GM12873 (cell line): Measurements from ENCODE around the gene C1orf50.

ENCODE experiments used
- TF ChIP-seq, protein P1 (sequence below): IDR thresholded peaks from 2 replicates; pipeline ENCODE4 v1.5.1; 2012; ENCODE audit warnings: low read depth, mild to moderate bottlenecking, moderate library complexity, low read length, control low read depth; ENCODE audit not compliant: insufficient read depth; ENCODE audit errors: missing control alignments

Gene C1orf50

DNA sequence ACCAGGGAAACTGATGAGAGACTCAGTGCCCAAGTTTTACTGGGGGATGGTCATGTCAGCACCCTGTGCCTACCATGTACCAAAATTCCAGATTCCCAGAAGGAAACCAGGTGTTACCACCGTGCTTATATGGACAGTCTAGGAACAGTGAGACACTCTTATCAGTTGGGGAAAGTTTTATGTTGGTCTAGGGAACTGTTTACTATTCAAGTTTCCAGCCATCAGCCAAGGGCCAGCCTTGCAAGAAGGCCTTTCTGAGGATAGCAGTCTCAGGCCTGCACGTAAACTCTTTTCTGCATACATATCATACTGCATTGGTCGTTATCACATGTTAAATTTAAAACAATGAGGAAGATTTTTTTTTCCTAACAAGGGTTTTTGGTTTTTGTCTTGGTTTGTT, 30.4 kb downstream of the C1orf50 start:
- TF ChIP-seq, protein P1, sequence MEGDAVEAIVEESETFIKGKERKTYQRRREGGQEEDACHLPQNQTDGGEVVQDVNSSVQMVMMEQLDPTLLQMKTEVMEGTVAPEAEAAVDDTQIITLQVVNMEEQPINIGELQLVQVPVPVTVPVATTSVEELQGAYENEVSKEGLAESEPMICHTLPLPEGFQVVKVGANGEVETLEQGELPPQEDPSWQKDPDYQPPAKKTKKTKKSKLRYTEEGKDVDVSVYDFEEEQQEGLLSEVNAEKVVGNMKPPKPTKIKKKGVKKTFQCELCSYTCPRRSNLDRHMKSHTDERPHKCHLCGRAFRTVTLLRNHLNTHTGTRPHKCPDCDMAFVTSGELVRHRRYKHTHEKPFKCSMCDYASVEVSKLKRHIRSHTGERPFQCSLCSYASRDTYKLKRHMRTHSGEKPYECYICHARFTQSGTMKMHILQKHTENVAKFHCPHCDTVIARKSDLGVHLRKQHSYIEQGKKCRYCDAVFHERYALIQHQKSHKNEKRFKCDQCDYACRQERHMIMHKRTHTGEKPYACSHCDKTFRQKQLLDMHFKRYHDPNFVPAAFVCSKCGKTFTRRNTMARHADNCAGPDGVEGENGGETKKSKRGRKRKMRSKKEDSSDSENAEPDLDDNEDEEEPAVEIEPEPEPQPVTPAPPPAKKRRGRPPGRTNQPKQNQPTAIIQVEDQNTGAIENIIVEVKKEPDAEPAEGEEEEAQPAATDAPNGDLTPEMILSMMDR: no peak

DNA sequence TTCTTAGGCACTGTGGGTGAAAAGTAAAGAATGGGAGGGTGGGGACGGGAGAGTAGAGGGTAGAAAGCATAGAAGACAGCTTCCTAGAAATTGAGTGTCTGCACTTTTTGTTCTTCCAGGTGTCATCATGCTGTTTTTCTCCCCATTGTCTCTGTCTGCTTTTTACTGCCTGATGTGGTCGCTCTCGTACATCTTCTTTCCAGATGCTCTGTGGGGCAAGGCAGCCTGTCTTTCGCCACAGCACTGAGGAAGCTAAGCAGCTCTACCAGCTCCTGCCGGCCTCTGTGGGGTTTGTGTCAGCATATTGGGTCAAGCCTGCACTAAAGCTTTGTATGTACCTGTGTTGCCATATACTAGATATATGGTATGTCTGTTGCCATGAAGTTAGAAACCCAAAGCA, 30.9 kb downstream of the C1orf50 start:
- TF ChIP-seq, protein P1: no peak

DNA sequence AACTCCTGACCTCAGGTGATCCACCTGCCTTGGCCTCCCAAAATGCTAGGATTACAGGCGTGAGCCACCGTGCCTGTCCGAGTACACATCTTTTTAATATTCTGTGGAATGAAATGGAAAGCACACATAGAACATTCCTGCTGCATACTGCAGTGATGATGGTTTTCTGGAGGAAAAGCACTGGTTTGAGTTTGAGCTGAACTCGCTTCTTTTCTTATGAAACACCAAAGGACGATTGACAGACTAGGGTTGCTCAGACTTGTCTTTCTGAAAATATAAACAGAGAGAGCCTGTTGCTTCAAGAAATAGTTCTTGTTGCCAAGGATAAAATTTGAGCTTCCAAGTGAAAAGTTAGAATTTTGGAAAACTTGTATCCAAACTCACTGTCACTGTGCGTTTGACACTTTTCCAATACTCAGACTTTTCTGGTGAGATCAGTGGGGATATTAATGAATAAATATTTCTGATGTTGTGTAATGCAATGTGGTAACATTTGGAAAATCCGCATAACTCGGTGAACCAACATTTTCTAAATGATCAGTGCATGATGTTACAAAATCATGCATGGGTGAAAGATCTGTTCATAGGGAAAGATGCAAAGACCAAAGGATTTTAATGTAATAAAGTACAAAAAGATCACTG, 34.9 kb downstream of the C1orf50 start:
- TF ChIP-seq, protein P1: no peak

DNA sequence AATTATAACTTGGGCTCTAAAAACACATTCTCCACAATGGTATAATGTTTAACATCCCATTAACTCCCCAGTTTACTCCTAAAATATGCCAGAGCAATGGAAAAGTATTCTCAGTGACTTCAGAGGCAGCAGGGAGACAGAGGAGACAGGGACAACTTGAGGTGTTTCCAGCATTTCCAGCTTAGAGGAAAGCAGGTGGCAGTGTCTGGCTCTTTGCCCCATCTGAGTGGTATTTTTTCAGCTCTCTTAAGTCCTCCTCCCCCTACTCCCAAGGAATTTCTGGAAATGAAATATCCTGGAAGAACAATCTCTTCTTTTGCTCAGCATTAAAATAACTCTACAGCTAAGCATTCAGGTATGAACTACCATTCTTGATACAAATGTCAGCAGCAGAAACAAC, 39.1 kb downstream of the C1orf50 start:
- TF ChIP-seq, protein P1: no peak

DNA sequence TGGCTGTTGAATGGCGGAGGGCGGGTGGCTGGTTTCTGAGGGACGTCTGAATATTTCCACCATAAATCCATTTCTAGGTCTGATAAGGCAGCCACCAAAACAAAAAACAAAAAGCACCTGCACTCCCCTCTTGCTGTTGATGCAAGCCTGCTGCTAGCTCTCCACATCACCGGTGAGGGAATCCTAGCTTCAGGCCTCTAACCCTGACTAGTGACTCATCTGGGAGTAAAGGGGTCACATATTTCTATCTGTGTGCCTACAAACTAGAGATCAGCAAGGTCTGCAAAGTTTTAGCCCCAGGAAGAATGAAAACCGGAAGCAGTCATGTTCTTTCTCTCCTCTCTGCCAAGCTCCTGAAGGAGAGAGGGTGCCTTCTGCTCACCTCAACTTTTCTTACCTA, 39.5 kb downstream of the C1orf50 start:
- TF ChIP-seq, protein P1: no peak

DNA sequence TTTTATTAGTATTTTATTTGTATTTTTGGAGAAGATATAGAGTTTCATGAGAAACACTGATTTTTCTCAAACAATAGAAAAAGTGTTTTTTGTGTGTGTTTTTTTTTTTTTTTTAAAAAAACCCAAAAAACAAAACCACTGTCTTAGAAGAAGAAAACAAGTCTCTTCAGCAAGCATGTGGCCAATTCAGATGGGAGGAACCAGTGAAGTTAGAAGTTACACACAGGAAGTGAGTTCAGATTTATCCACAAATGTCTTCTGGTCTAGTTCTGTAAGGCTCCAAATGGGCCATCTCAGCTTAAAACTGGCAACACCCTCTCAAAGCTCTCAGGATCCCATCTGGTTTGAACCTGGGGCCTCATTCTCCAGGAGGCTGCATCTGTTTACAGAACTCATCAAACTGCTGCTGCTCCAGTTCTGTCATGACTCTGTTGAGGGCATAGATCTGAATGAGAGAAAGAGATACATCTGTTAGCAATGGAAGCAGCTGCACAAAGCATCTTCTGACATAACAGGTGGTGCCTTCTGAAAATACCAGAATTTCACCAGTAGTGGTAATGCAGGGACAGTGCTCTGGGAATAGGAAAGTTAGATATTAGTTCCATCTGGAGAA, 40.1 kb downstream of the C1orf50 start:
- TF ChIP-seq, protein P1: no peak

DNA sequence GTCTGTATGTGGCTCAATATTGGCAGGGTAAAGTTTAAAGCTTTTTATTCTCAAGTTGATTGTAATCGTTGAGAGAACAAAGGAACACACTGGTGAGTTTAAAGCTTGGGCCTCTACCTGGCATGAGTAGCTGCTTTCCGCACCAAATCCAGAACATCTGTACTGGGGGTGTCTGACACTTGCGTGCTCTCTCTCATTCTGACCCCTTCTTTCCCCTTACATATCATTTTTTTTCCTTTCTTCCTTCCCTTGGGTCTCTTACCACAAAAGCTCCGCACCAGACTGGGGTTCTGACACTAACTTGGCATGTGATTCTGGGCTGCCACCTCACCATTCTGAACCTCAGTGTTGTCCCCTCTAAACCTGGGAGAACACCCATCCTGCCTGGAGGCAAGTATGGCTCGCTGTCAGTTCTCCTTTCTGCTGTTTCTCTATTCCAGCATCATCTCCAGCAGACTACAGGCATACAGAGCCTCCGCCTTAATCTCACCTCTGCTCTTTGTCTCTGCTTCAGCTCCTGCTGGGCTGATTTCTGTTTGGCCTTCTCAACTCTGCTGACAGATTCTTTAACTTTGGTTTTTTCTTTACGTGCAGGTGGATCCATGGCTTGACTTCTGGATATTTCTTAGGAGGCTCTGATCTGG, 49.0 kb downstream of the C1orf50 start:
- TF ChIP-seq, protein P1: no peak
